Kidney (tissue), 14 donors: ENCODE data around the gene NIPA2. TPM values are rescaled to one million over a fixed set of nuclear protein-coding genes. Genes with fewer than 3 reads are reported as not detected.

ENCODE experiments used
- DNase-seq, 5 donors: peaks; one replicate each; pipeline ENCODE4 v3.0.0-alpha.2; 2013 to 2020
- FAIRE-seq: peaks from 2 replicates; lab custom pipeline; 2012; peaks lifted over from hg19 to GRCh38; lab: Jason Lieb, UNC
- H3K27ac ChIP-seq, 2 donors: one replicate each; pipeline ENCODE4 v1.7.0; 2013; ENCODE audit warnings: low read depth in 2 of 2, low read length in 2 of 2, inconsistent platforms in 1 of 2
- H3K27me3 ChIP-seq: one replicate; pipeline ENCODE4 v1.7.1; 2013; ENCODE audit warnings: low read length, inconsistent platforms; ENCODE audit not compliant: control insufficient read depth, insufficient read depth
- H3K36me3 ChIP-seq, 3 donors: one replicate each; pipeline versions ENCODE4 v1.7.0 to v1.7.1; 2013; ENCODE audit warnings: low read length in 3 of 3, control low read depth in 1 of 3, inconsistent platforms in 1 of 3; ENCODE audit not compliant: insufficient read depth in 3 of 3, control insufficient read depth in 2 of 3
- H3K4me1 ChIP-seq, 3 donors: one replicate each; pipeline versions ENCODE4 v1.7.0 to v1.7.1; 2013; ENCODE audit warnings: low read length in 3 of 3, inconsistent platforms in 1 of 3, low read depth in 1 of 3; ENCODE audit not compliant: control insufficient read depth in 2 of 3, insufficient read depth in 2 of 3
- H3K4me3 ChIP-seq, 3 donors: one replicate each; pipeline versions ENCODE4 v1.7.0 to v1.8.1; 2013; ENCODE audit warnings: low read length in 3 of 3, control low read depth in 1 of 3, inconsistent platforms in 1 of 3
- H3K9ac ChIP-seq, 3 donors: one replicate each; pipeline versions ENCODE4 v1.7.0 to v1.7.1; 2013; ENCODE audit warnings: low read length in 3 of 3, control low read depth in 1 of 3, inconsistent platforms in 1 of 3
- H3K9me3 ChIP-seq, 3 donors: one replicate each; pipeline versions ENCODE4 v1.7.0 to v1.7.1; 2013; ENCODE audit warnings: low read length in 3 of 3, control low read depth in 1 of 3, inconsistent platforms in 1 of 3; ENCODE audit not compliant: control insufficient read depth in 2 of 3, insufficient read depth in 1 of 3
- intact Hi-C: fragments of 100-400 bp; cut with DNase I; formaldehyde crosslinking; loops from one replicate; pipeline ENCODE4 v1.11.1; 2022
- polyA plus RNA-seq: library from polyadenylated mRNA; stranded (reverse); fragments of 350-450 nt; fragmentation: Illumina TruSeq; extraction: RNeasy Lipid Tissue Mini Kit (QIAGEN cat#74804); gene quantifications from one replicate; pipeline ENCODE4 v1.2.3, GENCODE V29; 2014; ENCODE audit warnings: low read depth, low replicate concordance; ENCODE audit not compliant: insufficient read depth
- total RNA-seq: library from RNA; stranded (reverse); fragmentation: NEBNext Ultra II Directional; extraction: Animal tissue kit (Norgen Biotek cat#: 25700); gene quantifications from one replicate; pipeline ENCODE4 v1.2.1, GENCODE V29; 2021
- TF ChIP-seq, protein P1 (sequence below): IDR thresholded peaks from 3 replicates; pipeline ENCODE4 v1.5.1; 2012; ENCODE audit warnings: mild to moderate bottlenecking, moderate library complexity, borderline replicate concordance; ENCODE audit not compliant: insufficient read depth; ENCODE audit errors: extremely low read depth
- donor health status: control.
- donor health status: control.
- donor health status: control.
- donor health status: control.
- donor health status: control.
- donor health status: DM: yes; HTN: yes; CAD: no.
- donor health status: Normal renal cell carcinoma (clear cell type).

The NIPA2 gene
- total and polyA plus RNA-seq, 2 donors from 2014 or later: 30.0 to 48.5 TPM

DNA sequence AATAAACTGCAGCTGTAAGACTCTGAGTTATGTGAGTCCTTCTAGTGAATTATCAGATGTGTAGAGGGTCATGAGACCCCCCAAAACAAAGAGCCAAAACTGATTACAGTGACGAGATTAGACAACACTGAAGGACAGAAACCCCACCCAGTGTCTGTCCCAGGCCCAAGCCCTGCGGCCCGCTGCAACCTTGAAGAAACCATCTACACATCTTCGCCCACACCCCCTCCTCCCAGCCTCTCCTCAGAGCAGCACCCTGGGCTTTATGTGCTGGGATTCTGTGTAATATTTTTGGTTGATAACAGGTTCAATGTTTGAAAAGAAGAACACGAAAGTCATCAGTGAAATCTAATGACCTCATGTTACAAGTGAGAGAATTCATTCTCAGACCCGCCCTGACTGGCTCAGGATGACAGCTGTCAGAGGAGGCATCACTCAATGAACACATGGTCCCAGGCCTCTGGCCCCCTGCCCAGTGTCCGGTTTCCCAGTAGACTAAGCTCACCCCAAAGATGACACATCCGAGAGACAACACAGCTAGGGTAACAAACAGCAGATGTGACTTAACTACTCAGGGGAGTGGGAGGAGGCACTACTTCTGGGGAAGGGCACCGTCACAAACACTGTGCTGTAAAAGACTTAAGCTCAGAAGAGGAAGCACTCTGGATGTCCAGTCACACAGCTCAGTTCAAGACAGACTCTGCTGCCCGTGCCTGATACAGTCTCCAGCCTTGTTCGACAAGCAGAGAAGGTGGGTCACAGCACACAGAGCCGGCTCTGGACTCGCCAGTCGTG lies 48.9 kb downstream of the NIPA2 start:
- Histone ChIP-seq H3K27ac (no peak overlapping the region), H3K9ac (no peak overlapping the region)

GRCh38 chr15:22888120-22888859 lies 49.8 kb downstream of the NIPA2 start:
- FAIRE-seq: no peak
- Histone ChIP-seq H3K9me3 (no peaks in the 10 kb centered on the region), H3K36me3 (peaks cover 2 to 23% (median 8%) of the 10 kb centered on the region in 3 donors), H3K9ac (no peak overlapping the region), H3K4me3 (no peak overlapping the region), H3K4me1 (no peaks in the 10 kb centered on the region), H3K27me3 (no peaks in the 10 kb centered on the region), H3K27ac (no peak overlapping the region)
- intact Hi-C loops: no loop called here
- TF ChIP-seq, protein P1, sequence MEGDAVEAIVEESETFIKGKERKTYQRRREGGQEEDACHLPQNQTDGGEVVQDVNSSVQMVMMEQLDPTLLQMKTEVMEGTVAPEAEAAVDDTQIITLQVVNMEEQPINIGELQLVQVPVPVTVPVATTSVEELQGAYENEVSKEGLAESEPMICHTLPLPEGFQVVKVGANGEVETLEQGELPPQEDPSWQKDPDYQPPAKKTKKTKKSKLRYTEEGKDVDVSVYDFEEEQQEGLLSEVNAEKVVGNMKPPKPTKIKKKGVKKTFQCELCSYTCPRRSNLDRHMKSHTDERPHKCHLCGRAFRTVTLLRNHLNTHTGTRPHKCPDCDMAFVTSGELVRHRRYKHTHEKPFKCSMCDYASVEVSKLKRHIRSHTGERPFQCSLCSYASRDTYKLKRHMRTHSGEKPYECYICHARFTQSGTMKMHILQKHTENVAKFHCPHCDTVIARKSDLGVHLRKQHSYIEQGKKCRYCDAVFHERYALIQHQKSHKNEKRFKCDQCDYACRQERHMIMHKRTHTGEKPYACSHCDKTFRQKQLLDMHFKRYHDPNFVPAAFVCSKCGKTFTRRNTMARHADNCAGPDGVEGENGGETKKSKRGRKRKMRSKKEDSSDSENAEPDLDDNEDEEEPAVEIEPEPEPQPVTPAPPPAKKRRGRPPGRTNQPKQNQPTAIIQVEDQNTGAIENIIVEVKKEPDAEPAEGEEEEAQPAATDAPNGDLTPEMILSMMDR: no peak
- no peak for DNase-seq

More for the DNA sequence above, 48.9 kb downstream of the NIPA2 start:
- peaks cover 0 to 24% (median 11%) of the 10 kb centered on the region in 3 donors for H3K36me3 ChIP-seq
- H3K4me1 ChIP-seq: no peaks in the 10 kb centered on the region
- FAIRE-seq (no peak), DNase-seq (no peak)
- H3K9me3 ChIP-seq: no peaks in the 10 kb centered on the region
- intact Hi-C loops: no loop called here
- TF ChIP-seq, protein P1: no peak
- no peak overlapping the region for H3K4me3 ChIP-seq
- no peaks in the 10 kb centered on the region for H3K27me3 ChIP-seq

DNA sequence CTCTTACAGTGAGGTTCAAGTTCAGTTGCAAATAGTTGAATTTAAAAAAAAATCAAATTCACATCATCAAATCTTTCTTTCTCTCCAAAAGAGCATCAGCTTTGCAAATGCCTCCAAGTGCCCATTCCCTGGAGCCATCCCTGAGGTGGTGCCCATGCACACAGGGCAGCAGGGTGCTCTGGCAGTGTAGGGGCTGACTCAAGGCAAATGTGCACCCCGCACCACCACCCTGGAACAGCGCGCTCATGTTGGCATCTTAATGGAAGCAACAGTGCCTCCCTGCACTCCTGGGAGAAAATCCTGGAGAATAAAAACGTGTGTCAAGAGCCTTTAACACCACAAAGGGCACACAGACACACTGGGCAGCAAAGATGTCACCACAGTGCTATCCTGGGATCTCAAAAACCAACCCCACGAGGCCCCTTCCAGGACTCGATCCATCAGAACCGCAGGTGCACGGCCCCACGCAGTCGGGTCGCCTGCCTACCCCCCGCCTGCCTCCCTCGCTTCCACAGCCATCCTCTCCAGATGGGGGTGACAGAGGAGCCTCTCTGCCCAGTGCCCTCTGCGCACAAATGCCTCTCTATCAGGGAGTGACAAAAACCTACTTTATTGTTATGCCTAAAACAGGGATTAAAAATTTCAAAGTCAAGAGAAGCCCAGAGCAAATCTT lies 50.8 kb downstream of the NIPA2 start:
- intact Hi-C loops: no loop called here
- H3K9ac ChIP-seq: no peak overlapping the region
- no peaks in the 10 kb centered on the region for H3K9me3 ChIP-seq
- DNase-seq: no peak
- FAIRE-seq: no peak
- no peak overlapping the region for H3K4me3 ChIP-seq
- peaks cover 2 to 29% (median 13%) of the 10 kb centered on the region in 3 donors for H3K36me3 ChIP-seq
- H3K4me1 ChIP-seq: no peaks in the 10 kb centered on the region
- no peaks in the 10 kb centered on the region for H3K27me3 ChIP-seq
- TF ChIP-seq, protein P1: no peak
- no peak overlapping the region for H3K27ac ChIP-seq
